Vagina (tissue), 2 donors: Measurements from ENCODE around the gene ERLIN1.

ENCODE experiments used
- POLR2A ChIP-seq, 2 donors: fragments of 450-650 bp; IDR thresholded peaks; one replicate each; pipeline ENCODE4 v1.6.1; 2017; ENCODE audit warnings: antibody characterized with exemption in 2 of 2, mild to moderate bottlenecking in 2 of 2, moderate library complexity in 2 of 2
- TF ChIP-seq, protein P1 (sequence below), 3 experiments: fragments of 450-650 bp in 2 of 3; fragments of 200-600 bp in 1 of 3; sonication (generic) in 1 of 3; IDR thresholded peaks; one replicate each; pipeline ENCODE4 v1.5.1; 2017 to 2019; ENCODE audit warnings: antibody characterized with exemption in 3 of 3, mild to moderate bottlenecking in 2 of 3, moderate library complexity in 2 of 3

DNA sequence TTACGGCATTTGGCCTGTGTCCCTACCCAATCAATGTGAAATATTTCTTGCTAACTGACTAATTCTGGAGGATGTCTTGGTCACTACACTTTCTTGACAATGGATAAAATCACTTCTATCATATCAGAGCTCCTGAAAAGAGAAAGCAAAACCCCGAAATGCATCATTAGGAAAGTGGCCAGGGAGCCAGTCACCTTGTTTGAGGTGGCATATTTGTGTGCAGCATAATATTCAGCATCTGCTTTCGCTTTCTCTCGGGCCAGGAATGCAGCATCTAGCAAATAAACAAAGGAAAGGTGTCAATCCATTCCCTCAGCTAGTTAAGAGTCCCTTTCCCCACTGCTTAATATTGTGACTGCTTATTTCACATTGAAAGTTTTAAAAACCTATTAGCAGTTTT is 31.2 kb downstream of the ERLIN1 start:
- TF ChIP-seq, protein P1, sequence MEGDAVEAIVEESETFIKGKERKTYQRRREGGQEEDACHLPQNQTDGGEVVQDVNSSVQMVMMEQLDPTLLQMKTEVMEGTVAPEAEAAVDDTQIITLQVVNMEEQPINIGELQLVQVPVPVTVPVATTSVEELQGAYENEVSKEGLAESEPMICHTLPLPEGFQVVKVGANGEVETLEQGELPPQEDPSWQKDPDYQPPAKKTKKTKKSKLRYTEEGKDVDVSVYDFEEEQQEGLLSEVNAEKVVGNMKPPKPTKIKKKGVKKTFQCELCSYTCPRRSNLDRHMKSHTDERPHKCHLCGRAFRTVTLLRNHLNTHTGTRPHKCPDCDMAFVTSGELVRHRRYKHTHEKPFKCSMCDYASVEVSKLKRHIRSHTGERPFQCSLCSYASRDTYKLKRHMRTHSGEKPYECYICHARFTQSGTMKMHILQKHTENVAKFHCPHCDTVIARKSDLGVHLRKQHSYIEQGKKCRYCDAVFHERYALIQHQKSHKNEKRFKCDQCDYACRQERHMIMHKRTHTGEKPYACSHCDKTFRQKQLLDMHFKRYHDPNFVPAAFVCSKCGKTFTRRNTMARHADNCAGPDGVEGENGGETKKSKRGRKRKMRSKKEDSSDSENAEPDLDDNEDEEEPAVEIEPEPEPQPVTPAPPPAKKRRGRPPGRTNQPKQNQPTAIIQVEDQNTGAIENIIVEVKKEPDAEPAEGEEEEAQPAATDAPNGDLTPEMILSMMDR (IDR thresholded peaks at IDR 0.05): no peak
- TF ChIP-seq POLR2A (IDR thresholded peaks at IDR 0.05): no peak
